ENCODE measurements around the gene INTS6.

- TF ChIP-seq CTCF (conservative IDR thresholded peaks at IDR 0.05) = no peak
- no peak for TF ChIP-seq EZH2 (IDR thresholded peaks at IDR 0.05; ENCODE audit: low read depth)
Measured at GRCh38 chr13:51495316-51495715, 42.5 kb upstream of the INTS6 start.
